HPDE6-E6E7 (cell line): ENCODE data around the gene CLEC10A.
"Not testable (repeated sequence)": the region's sequence is repeated elsewhere in the genome, so short reads cannot be mapped to it uniquely, and the experiment has no call there.

ENCODE experiments used
- DNase-seq: peaks from one replicate; pipeline ENCODE4 v3.0.0; 2011; ENCODE audit warnings: missing footprints; ENCODE audit errors: extremely low spot score

Gene CLEC10A

GRCh38 chr17:7108981-7109380 is 28.9 kb upstream of the CLEC10A start:
- DNase-seq: no peak

- no peak for DNase-seq
These were observed 28.5 kb upstream of the CLEC10A start for GRCh38 chr17:7108560-7108925.

- DNase-seq: no peak
These were observed 27.9 kb upstream of the CLEC10A start for GRCh38 chr17:7107795-7108559.

- no peak for DNase-seq
These were observed 27.1 kb upstream of the CLEC10A start for GRCh38 chr17:7107012-7107754.

GRCh38 chr17:7102421-7102820 is 22.4 kb upstream of the CLEC10A start:
- DNase-seq: no peak

GRCh38 chr17:7101531-7101930 is 21.5 kb upstream of the CLEC10A start:
- no peak for DNase-seq

- DNase-seq: not testable (repeated sequence)
These were observed 20.8 kb upstream of the CLEC10A start for GRCh38 chr17:7100641-7101379.

- no peak for DNase-seq
These were observed 18.9 kb upstream of the CLEC10A start for GRCh38 chr17:7098802-7099459.

- DNase-seq: no peak
These were observed 17.9 kb upstream of the CLEC10A start for GRCh38 chr17:7097940-7098339.

- no peak for DNase-seq
These were observed 15.6 kb upstream of the CLEC10A start for GRCh38 chr17:7095625-7096024.

- no peak for DNase-seq
These were observed 14.6 kb upstream of the CLEC10A start for GRCh38 chr17:7094652-7095019.

- DNase-seq: not testable (repeated sequence)
These were observed 11.4 kb upstream of the CLEC10A start for GRCh38 chr17:7091311-7092005.

GRCh38 chr17:7089570-7089969 is 9.5 kb upstream of the CLEC10A start:
- DNase-seq: not testable (repeated sequence)

- DNase-seq: not testable (repeated sequence)
These were observed 8.4 kb upstream of the CLEC10A start for GRCh38 chr17:7088442-7088841.

- no peak for DNase-seq
These were observed 4.0 kb upstream of the CLEC10A start for GRCh38 chr17:7084088-7084487.

GRCh38 chr17:7083592-7083991 is 3.5 kb upstream of the CLEC10A start:
- no peak for DNase-seq

- DNase-seq: no peak
These were observed 1.5 kb upstream of the CLEC10A start for GRCh38 chr17:7081341-7082062.

- no peak for DNase-seq
These were observed 498 bp upstream of the CLEC10A start for GRCh38 chr17:7080456-7081041.

GRCh38 chr17:7078711-7079110 is 1.3 kb downstream of the CLEC10A start:
- DNase-seq: no peak

GRCh38 chr17:7077911-7078546 is 2.0 kb downstream of the CLEC10A start:
- no peak for DNase-seq
